WTC11 (cell line): ENCODE measurements around the gene KCNJ4. TPM values are rescaled to one million over a fixed set of nuclear protein-coding genes. Genes with fewer than 3 reads are reported as not detected.

Experiments used
- ATAC-seq: fragments of 200-7000 bp; cut with Tn5 transposase; 2 replicates; pipeline ENCODE4 v1.10.0; 2021; ENCODE audit warnings: mild to moderate bottlenecking, moderate library complexity
- CTCF ChIA-PET: fragments of 300-600 bp; sonication (Branson Sonifier 250); formaldehyde crosslinking; loops from one replicate; lab custom pipeline; 2021; ENCODE audit warnings: antibody characterized with exemption; lab: Charles Lee
- POLR2A ChIA-PET: fragments of 350-600 bp; sonication (Branson Sonifier 250); formaldehyde crosslinking; loops from one replicate; lab custom pipeline; 2021; ENCODE audit warnings: antibody characterized with exemption; lab: Charles Lee
- DNase-seq: peaks from one replicate; pipeline ENCODE4 v3.0.0; 2021; ENCODE audit warnings: low spot score
- H3K27ac Mint-ChIP-seq: 2 replicates; pipeline ENCODE4 v1.8.0; 2021; ENCODE audit warnings: mixed read lengths
- H3K27me3 Mint-ChIP-seq: 2 replicates; pipeline ENCODE4 v1.8.0; 2021; ENCODE audit warnings: low read depth, mild to moderate bottlenecking, moderate library complexity, mixed read lengths
- H3K36me3 Mint-ChIP-seq: 2 replicates; pipeline ENCODE4 v1.8.0; 2021; ENCODE audit warnings: mixed read lengths
- H3K4me1 Mint-ChIP-seq: 2 replicates; pipeline ENCODE4 v1.8.0; 2022; ENCODE audit warnings: mixed read lengths
- H3K4me3 Mint-ChIP-seq: 2 replicates; pipeline ENCODE4 v1.8.0; 2021; ENCODE audit warnings: mild to moderate bottlenecking, moderate library complexity, mixed read lengths
- H3K9me3 Mint-ChIP-seq: 2 replicates; pipeline ENCODE4 v1.8.0; 2021; ENCODE audit warnings: mixed read lengths
- FOXP1 ChIP-seq: sonication (generic); formaldehyde crosslinking; IDR thresholded peaks from 2 replicates; pipeline ENCODE4 v1.8.0; 2022; ENCODE audit warnings: missing genetic modification reagents, mild to moderate bottlenecking, moderate library complexity, borderline replicate concordance
- NR2C2 ChIP-seq: sonication (generic); formaldehyde crosslinking; IDR thresholded peaks from 2 replicates; pipeline ENCODE4 v1.8.0; 2022; ENCODE audit warnings: mild to moderate bottlenecking, missing genetic modification reagents
- PRRX2 ChIP-seq: fragments of 250-450 bp; sonication (Bioruptor Pico); IDR thresholded peaks from 2 replicates; pipeline ENCODE4 v1.8.0; 2021; ENCODE audit warnings: mild to moderate bottlenecking
- RELA ChIP-seq: sonication (generic); formaldehyde crosslinking; IDR thresholded peaks from 2 replicates; pipeline ENCODE4 v1.8.1; 2022; ENCODE audit warnings: missing genetic modification reagents, mild to moderate bottlenecking, borderline replicate concordance
- SOX15 ChIP-seq: fragments of 250-450 bp; sonication (Bioruptor Pico); IDR thresholded peaks from 2 replicates; pipeline ENCODE4 v1.9.0; 2021; ENCODE audit warnings: mild to moderate bottlenecking
- TEAD4 ChIP-seq: sonication (generic); formaldehyde crosslinking; IDR thresholded peaks from 2 replicates; pipeline ENCODE4 v1.8.0; 2022; ENCODE audit warnings: mild to moderate bottlenecking, missing genetic modification reagents
- ZNF219 ChIP-seq: sonication (generic); formaldehyde crosslinking; IDR thresholded peaks from 2 replicates; pipeline ENCODE4 v1.8.0; 2023; ENCODE audit warnings: missing genetic modification reagents, mild to moderate bottlenecking, borderline replicate concordance
- ZNF263 ChIP-seq: sonication (generic); formaldehyde crosslinking; IDR thresholded peaks from 2 replicates; pipeline ENCODE4 v1.8.1; 2022; ENCODE audit warnings: low read depth, mild to moderate bottlenecking, moderate library complexity, missing genetic modification reagents
- ZNF671 ChIP-seq: fragments of 250-450 bp; sonication (Bioruptor Pico); IDR thresholded peaks from 2 replicates; pipeline ENCODE4 v1.8.0; 2021; ENCODE audit warnings: mild to moderate bottlenecking
- total RNA-seq: library from RNA; stranded (reverse); gene quantifications from 3 replicates; pipeline ENCODE4 v1.2.3, GENCODE V29; 2021
- TF ChIP-seq, protein P1 (sequence below): sonication (generic); formaldehyde crosslinking; IDR thresholded peaks from 2 replicates; pipeline ENCODE4 v1.8.0; 2022; ENCODE audit warnings: mild to moderate bottlenecking, missing genetic modification reagents
- TF ChIP-seq, protein P2 (sequence below): sonication (generic); formaldehyde crosslinking; IDR thresholded peaks from 2 replicates; pipeline ENCODE4 v1.8.1; 2023; ENCODE audit warnings: mild to moderate bottlenecking, missing genetic modification reagents, moderate library complexity
- TF ChIP-seq, protein P3 (sequence below): sonication (generic); formaldehyde crosslinking; IDR thresholded peaks from 2 replicates; pipeline ENCODE4 v1.8.1; 2023; ENCODE audit warnings: mild to moderate bottlenecking, moderate library complexity, missing genetic modification reagents
- TF ChIP-seq, protein P4 (sequence below): sonication (generic); formaldehyde crosslinking; IDR thresholded peaks from 2 replicates; pipeline ENCODE4 v1.8.1; 2023; ENCODE audit warnings: mild to moderate bottlenecking, missing genetic modification reagents, borderline replicate concordance
- TF ChIP-seq, protein P5 (sequence below): sonication (generic); formaldehyde crosslinking; IDR thresholded peaks from 2 replicates; pipeline ENCODE4 v1.8.0; 2022; ENCODE audit warnings: mild to moderate bottlenecking, missing genetic modification reagents
- TF ChIP-seq, protein P6 (sequence below): sonication (generic); formaldehyde crosslinking; IDR thresholded peaks from 2 replicates; pipeline ENCODE4 v1.8.0; 2022; ENCODE audit warnings: mild to moderate bottlenecking, missing genetic modification reagents
- TF ChIP-seq, protein P7 (sequence below): sonication (generic); formaldehyde crosslinking; IDR thresholded peaks from 2 replicates; pipeline ENCODE4 v1.8.0; 2022; ENCODE audit warnings: missing genetic modification reagents
- TF ChIP-seq, protein P8 (sequence below): sonication (generic); formaldehyde crosslinking; IDR thresholded peaks from 2 replicates; pipeline ENCODE4 v1.8.1; 2023; ENCODE audit warnings: mild to moderate bottlenecking, missing genetic modification reagents

The KCNJ4 gene
- total RNA-seq, 1 experiment from 2014 or later = 3.1 TPM

DNA sequence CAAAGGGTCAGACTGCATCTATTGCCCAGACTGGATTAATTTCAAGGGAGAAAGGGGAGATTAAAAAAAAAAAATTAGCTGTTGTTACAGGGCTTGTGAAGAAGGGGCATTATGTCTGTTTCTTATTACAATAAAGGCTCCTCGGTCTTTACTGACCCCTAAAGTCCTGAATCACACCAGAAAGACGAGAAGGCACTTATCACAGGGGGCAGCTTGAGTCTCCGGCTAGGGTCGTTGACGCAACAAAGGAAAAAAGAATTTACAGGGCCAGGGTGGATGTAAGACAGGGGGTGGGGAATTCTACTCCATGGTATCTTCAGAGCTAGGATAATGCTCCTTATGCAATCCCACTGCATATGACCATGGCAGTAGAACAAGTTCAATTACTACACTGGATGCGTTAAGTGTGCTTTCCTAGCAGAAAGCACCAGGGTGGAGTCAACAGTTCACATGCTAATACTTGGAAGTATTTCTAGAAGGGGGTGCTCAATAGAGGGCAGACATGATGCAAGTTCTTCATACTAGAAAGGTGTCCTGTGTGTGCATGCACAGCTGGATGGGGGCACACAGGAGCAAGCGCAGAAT lies 34.7 kb upstream of the KCNJ4 start (continued):
- TF ChIP-seq, protein P1, sequence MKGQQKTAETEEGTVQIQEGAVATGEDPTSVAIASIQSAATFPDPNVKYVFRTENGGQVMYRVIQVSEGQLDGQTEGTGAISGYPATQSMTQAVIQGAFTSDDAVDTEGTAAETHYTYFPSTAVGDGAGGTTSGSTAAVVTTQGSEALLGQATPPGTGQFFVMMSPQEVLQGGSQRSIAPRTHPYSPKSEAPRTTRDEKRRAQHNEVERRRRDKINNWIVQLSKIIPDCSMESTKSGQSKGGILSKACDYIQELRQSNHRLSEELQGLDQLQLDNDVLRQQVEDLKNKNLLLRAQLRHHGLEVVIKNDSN (CRISPR knock-in tag) = no peak
- no peak for TF ChIP-seq NR2C2
- TF ChIP-seq, protein P2, sequence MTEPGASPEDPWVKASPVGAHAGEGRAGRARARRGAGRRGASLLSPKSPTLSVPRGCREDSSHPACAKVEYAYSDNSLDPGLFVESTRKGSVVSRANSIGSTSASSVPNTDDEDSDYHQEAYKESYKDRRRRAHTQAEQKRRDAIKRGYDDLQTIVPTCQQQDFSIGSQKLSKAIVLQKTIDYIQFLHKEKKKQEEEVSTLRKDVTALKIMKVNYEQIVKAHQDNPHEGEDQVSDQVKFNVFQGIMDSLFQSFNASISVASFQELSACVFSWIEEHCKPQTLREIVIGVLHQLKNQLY (CRISPR knock-in tag) = no peak
- TF ChIP-seq ZNF671 (CRISPR knock-in tag) = no peak

DNA sequence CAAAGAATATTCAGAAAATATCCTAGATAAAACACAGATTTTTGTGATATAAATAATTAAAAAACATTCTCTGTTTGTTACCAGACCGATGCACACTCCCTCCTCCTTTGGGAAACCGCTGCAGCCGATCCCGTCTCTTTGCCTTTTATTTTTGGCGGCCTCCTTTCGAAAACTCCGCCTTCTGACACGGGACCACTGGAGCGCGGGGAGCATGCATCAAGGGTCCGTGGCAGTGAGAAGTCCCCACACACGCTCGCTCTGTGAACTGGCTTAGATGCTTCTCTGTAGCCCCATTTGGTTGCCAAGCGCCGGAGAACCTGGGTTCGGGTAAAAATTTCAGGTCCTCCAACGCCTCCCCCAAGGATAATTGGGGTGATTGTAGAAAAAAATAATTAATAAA lies 34.1 kb upstream of the KCNJ4 start:
- TF ChIP-seq, protein P3, sequence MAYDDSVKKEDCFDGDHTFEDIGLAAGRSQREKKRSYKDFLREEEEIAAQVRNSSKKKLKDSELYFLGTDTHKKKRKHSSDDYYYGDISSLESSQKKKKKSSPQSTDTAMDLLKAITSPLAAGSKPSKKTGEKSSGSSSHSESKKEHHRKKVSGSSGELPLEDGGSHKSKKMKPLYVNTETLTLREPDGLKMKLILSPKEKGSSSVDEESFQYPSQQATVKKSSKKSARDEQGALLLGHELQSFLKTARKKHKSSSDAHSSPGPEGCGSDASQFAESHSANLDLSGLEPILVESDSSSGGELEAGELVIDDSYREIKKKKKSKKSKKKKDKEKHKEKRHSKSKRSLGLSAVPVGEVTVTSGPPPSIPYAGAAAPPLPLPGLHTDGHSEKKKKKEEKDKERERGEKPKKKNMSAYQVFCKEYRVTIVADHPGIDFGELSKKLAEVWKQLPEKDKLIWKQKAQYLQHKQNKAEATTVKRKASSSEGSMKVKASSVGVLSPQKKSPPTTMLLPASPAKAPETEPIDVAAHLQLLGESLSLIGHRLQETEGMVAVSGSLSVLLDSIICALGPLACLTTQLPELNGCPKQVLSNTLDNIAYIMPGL (CRISPR knock-in tag) = no peak
- TF ChIP-seq, protein P4, sequence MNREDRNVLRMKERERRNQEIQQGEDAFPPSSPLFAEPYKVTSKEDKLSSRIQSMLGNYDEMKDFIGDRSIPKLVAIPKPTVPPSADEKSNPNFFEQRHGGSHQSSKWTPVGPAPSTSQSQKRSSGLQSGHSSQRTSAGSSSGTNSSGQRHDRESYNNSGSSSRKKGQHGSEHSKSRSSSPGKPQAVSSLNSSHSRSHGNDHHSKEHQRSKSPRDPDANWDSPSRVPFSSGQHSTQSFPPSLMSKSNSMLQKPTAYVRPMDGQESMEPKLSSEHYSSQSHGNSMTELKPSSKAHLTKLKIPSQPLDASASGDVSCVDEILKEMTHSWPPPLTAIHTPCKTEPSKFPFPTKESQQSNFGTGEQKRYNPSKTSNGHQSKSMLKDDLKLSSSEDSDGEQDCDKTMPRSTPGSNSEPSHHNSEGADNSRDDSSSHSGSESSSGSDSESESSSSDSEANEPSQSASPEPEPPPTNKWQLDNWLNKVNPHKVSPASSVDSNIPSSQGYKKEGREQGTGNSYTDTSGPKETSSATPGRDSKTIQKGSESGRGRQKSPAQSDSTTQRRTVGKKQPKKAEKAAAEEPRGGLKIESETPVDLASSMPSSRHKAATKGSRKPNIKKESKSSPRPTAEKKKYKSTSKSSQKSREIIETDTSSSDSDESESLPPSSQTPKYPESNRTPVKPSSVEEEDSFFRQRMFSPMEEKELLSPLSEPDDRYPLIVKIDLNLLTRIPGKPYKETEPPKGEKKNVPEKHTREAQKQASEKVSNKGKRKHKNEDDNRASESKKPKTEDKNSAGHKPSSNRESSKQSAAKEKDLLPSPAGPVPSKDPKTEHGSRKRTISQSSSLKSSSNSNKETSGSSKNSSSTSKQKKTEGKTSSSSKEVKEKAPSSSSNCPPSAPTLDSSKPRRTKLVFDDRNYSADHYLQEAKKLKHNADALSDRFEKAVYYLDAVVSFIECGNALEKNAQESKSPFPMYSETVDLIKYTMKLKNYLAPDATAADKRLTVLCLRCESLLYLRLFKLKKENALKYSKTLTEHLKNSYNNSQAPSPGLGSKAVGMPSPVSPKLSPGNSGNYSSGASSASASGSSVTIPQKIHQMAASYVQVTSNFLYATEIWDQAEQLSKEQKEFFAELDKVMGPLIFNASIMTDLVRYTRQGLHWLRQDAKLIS (CRISPR knock-in tag) = no peak
- TF ChIP-seq, all 79 proteins: peak for 0
- Mint-ChIP-seq H3K27ac (peak overlapping the region; percentile 91; the same call in 1 of the 2 replicates), H3K9me3 (no peaks in the 10 kb centered on the region), H3K4me1 (peaks cover 34% of the 10 kb centered on the region), H3K36me3 (peaks cover 91% of the 10 kb centered on the region), H3K27me3 (no peaks in the 10 kb centered on the region), H3K4me3 (no peak overlapping the region)
- no peak for DNase-seq
- ATAC-seq = no peak
- CTCF ChIA-PET = no interaction called here
- POLR2A ChIA-PET = no interaction called here

DNA sequence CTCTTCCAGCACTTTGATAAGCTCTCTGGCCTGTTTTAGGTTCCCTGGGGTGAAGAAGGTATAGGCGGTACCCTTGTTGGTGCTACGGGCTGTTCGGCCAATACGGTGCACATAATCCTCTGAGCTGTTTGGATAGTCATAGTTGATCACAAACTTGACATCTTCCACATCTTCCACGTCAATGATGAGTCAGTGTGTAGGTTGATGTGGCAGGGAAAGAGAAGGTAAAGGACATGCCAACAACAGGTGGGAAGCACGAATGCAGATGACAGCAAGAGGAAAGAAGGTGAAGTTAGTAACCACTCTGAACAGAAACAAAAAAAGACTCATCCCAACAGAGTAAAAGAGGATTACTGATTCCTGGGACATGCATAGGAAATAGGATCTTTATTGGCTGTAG lies 32.9 kb upstream of the KCNJ4 start:
- Mint-ChIP-seq H3K27ac (peak overlapping the region; percentile 79), H3K36me3 (peaks cover 91% of the 10 kb centered on the region), H3K9me3 (no peaks in the 10 kb centered on the region), H3K4me3 (no peak overlapping the region), H3K27me3 (no peaks in the 10 kb centered on the region), H3K4me1 (peaks cover 26% of the 10 kb centered on the region)
- DNase-seq (no peak), ATAC-seq (no peak)
- ChIA-PET POLR2A (no interaction called here), CTCF (no interaction called here)
- TF ChIP-seq TEAD4 = no peak
- TF ChIP-seq PRRX2 (CRISPR knock-in tag) = no peak
- no peak for TF ChIP-seq SOX15 (CRISPR knock-in tag)
- TF ChIP-seq, protein P5, sequence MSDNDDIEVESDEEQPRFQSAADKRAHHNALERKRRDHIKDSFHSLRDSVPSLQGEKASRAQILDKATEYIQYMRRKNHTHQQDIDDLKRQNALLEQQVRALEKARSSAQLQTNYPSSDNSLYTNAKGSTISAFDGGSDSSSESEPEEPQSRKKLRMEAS (CRISPR knock-in tag) = no peak
- TF ChIP-seq RELA (CRISPR knock-in tag) = no peak
- no peak for TF ChIP-seq ZNF219 (CRISPR knock-in tag)
- TF ChIP-seq, protein P6, sequence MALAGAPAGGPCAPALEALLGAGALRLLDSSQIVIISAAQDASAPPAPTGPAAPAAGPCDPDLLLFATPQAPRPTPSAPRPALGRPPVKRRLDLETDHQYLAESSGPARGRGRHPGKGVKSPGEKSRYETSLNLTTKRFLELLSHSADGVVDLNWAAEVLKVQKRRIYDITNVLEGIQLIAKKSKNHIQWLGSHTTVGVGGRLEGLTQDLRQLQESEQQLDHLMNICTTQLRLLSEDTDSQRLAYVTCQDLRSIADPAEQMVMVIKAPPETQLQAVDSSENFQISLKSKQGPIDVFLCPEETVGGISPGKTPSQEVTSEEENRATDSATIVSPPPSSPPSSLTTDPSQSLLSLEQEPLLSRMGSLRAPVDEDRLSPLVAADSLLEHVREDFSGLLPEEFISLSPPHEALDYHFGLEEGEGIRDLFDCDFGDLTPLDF (CRISPR knock-in tag) = no peak
- TF ChIP-seq, protein P7, sequence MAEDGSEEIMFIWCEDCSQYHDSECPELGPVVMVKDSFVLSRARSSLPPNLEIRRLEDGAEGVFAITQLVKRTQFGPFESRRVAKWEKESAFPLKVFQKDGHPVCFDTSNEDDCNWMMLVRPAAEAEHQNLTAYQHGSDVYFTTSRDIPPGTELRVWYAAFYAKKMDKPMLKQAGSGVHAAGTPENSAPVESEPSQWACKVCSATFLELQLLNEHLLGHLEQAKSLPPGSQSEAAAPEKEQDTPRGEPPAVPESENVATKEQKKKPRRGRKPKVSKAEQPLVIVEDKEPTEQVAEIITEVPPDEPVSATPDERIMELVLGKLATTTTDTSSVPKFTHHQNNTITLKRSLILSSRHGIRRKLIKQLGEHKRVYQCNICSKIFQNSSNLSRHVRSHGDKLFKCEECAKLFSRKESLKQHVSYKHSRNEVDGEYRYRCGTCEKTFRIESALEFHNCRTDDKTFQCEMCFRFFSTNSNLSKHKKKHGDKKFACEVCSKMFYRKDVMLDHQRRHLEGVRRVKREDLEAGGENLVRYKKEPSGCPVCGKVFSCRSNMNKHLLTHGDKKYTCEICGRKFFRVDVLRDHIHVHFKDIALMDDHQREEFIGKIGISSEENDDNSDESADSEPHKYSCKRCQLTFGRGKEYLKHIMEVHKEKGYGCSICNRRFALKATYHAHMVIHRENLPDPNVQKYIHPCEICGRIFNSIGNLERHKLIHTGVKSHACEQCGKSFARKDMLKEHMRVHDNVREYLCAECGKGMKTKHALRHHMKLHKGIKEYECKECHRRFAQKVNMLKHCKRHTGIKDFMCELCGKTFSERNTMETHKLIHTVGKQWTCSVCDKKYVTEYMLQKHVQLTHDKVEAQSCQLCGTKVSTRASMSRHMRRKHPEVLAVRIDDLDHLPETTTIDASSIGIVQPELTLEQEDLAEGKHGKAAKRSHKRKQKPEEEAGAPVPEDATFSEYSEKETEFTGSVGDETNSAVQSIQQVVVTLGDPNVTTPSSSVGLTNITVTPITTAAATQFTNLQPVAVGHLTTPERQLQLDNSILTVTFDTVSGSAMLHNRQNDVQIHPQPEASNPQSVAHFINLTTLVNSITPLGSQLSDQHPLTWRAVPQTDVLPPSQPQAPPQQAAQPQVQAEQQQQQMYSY (CRISPR knock-in tag) = no peak
- no peak for TF ChIP-seq FOXP1
- no peak for TF ChIP-seq ZNF263 (CRISPR knock-in tag)
- TF ChIP-seq, protein P8, sequence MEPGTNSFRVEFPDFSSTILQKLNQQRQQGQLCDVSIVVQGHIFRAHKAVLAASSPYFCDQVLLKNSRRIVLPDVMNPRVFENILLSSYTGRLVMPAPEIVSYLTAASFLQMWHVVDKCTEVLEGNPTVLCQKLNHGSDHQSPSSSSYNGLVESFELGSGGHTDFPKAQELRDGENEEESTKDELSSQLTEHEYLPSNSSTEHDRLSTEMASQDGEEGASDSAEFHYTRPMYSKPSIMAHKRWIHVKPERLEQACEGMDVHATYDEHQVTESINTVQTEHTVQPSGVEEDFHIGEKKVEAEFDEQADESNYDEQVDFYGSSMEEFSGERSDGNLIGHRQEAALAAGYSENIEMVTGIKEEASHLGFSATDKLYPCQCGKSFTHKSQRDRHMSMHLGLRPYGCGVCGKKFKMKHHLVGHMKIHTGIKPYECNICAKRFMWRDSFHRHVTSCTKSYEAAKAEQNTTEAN = no peak
